Endothelial cell of umbilical vein (primary cell): ENCODE results near the gene BST2. TPM values are rescaled to one million over a fixed set of nuclear protein-coding genes. Genes with fewer than 3 reads are reported as not detected.

Experiments
- BruUV-seq: library from RNA; stranded (reverse); fragments of 400-500 nt; replicated peaks from 2 replicates; lab custom pipeline; 2021; lab: Mats Ljungman, UMichigan
- CTCF ChIA-PET: fragments of 300-600, 350-600 bp; sonication (Branson Sonifier 250); formaldehyde crosslinking; loops from one replicate; lab custom pipeline; 2021; ENCODE audit warnings: antibody characterized with exemption, inconsistent platforms; lab: Charles Lee
- POLR2A ChIA-PET: fragments of 300-600, 350-600 bp; sonication (Branson Sonifier 250); formaldehyde crosslinking; loops from one replicate; lab custom pipeline; 2021; ENCODE audit warnings: antibody characterized with exemption, inconsistent platforms; lab: Charles Lee
- DNase-seq: peaks from one replicate; pipeline ENCODE4 v3.0.0-alpha.2; 2011; ENCODE audit warnings: low read depth, low spot score
- FAIRE-seq: peaks from 2 replicates; lab custom pipeline; 2011; peaks lifted over from hg19 to GRCh38; lab: Jason Lieb, UNC
- H2AFZ ChIP-seq: 2 replicates; pipeline ENCODE4 v1.6.0; 2012; ENCODE audit warnings: low read depth, low read length, control low read depth, inconsistent platforms
- H3K27ac ChIP-seq: 2 replicates; pipeline ENCODE4 v1.5.1; 2011; ENCODE audit warnings: low read depth, mild to moderate bottlenecking, control low read depth, low read length, moderate library complexity; ENCODE audit not compliant: insufficient read depth
- H3K27me3 ChIP-seq, 2 experiments: 2 replicates each; pipeline versions ENCODE4 v1.6.0 to v1.6.1; 2011; ENCODE audit warnings: low read length in 2 of 2, mixed read lengths in 1 of 2; ENCODE audit not compliant: control insufficient read depth in 2 of 2, insufficient read depth in 2 of 2
- H3K36me3 ChIP-seq, 2 experiments: 2 replicates in 1 of 2; 3 replicates in 1 of 2; pipeline ENCODE4 v1.5.1; 2011; ENCODE audit warnings: low read length in 2 of 2, mild to moderate bottlenecking in 1 of 2, moderate library complexity in 1 of 2; ENCODE audit not compliant: control insufficient read depth in 2 of 2, insufficient read depth in 2 of 2; ENCODE audit errors: extremely low read depth in 1 of 2
- H3K4me1 ChIP-seq: 3 replicates; pipeline ENCODE4 v1.5.1; 2011; ENCODE audit warnings: mild to moderate bottlenecking, low read length; ENCODE audit not compliant: control insufficient read depth, insufficient read depth; ENCODE audit errors: extremely low read depth
- H3K4me2 ChIP-seq: 2 replicates; pipeline ENCODE4 v1.6.1; 2011; ENCODE audit warnings: low read length, control low read depth, mixed read lengths; ENCODE audit not compliant: insufficient read depth
- H3K4me3 ChIP-seq, 3 experiments: fragments of 200-600 bp in 1 of 3; sonication (generic), shearing (Covaris generic) in 1 of 3; replicated peaks in 1 of 3; 2 replicates each; pipeline ENCODE4 v1.5.1; 2011 to 2016; ENCODE audit warnings: control low read depth in 3 of 3, low read length in 3 of 3, mild to moderate bottlenecking in 2 of 3, inconsistent platforms in 1 of 3, low read depth in 1 of 3, moderate library complexity in 1 of 3; ENCODE audit not compliant: insufficient read depth in 1 of 3
- H3K79me2 ChIP-seq: 2 replicates; pipeline ENCODE4 v1.6.0; 2012; ENCODE audit warnings: low read length, inconsistent platforms; ENCODE audit not compliant: control insufficient read depth, insufficient read depth
- H3K9ac ChIP-seq: replicated peaks from 2 replicates; pipeline ENCODE3; 2011; ENCODE audit warnings: low read length, control low read depth; ENCODE audit not compliant: insufficient read depth; ENCODE audit errors: extremely low read depth
- H3K9me1 ChIP-seq: replicated peaks from 3 replicates; pipeline ENCODE4 v1.6.0; 2011; ENCODE audit warnings: mild to moderate bottlenecking, low read length; ENCODE audit not compliant: control insufficient read depth, insufficient read depth; ENCODE audit errors: extremely low read depth
- H3K9me3 ChIP-seq: replicated peaks from 2 replicates; pipeline ENCODE4 v1.5.1; 2012; ENCODE audit warnings: low read length, inconsistent platforms; ENCODE audit not compliant: control insufficient read depth, insufficient read depth
- H4K20me1 ChIP-seq: replicated peaks from 2 replicates; pipeline ENCODE3; 2011; ENCODE audit warnings: mild to moderate bottlenecking, low read length; ENCODE audit not compliant: control insufficient read depth, insufficient read depth; ENCODE audit errors: extremely low read depth
- EZH2 ChIP-seq: IDR thresholded peaks from 2 replicates; pipeline ENCODE4 v1.6.1; 2012; ENCODE audit warnings: borderline replicate concordance, low read depth, mild to moderate bottlenecking, moderate library complexity, low read length, inconsistent platforms; ENCODE audit not compliant: severe bottlenecking
- FOS ChIP-seq: IDR thresholded peaks from 2 replicates; pipeline ENCODE4 v1.6.1; 2011; ENCODE audit warnings: mild to moderate bottlenecking, low read length, moderate library complexity, borderline replicate concordance; ENCODE audit not compliant: insufficient read depth
- GATA2 ChIP-seq: IDR thresholded peaks from 2 replicates; pipeline ENCODE4 v1.7.0; 2011; ENCODE audit warnings: low read depth, mild to moderate bottlenecking, moderate library complexity, mixed read lengths, low read length; ENCODE audit not compliant: insufficient read length, insufficient read depth
- JUN ChIP-seq: IDR thresholded peaks from 2 replicates; pipeline ENCODE4 v1.6.1; 2011; ENCODE audit warnings: borderline replicate concordance, low read depth; ENCODE audit not compliant: insufficient read length, insufficient read depth
- MYC ChIP-seq: IDR thresholded peaks from one replicate; pipeline ENCODE4 v1.6.1; 2011; ENCODE audit warnings: mild to moderate bottlenecking, low read depth, low read length
- POLR2A ChIP-seq: IDR thresholded peaks from 2 replicates; pipeline ENCODE4 v1.6.1; 2012; ENCODE audit warnings: low read depth, mild to moderate bottlenecking, control low read depth, low read length
- POLR2AphosphoS5 ChIP-seq: IDR thresholded peaks from 2 replicates; pipeline ENCODE4 v1.6.1; 2012; ENCODE audit warnings: low read depth, mild to moderate bottlenecking, control low read depth, low read length, moderate library complexity; ENCODE audit not compliant: insufficient read depth
- dilution Hi-C: fragments of 300-500 bp; cut with MboI; formaldehyde crosslinking; loops from one replicate; pipeline ENCODE4 v1.15.0; 2019; ENCODE audit warnings: low sequenced_read_pairs; ENCODE audit not compliant: extremely low pct_ligation_motif_present
- intact Hi-C: fragments of 100-400 bp; cut with micrococcal nuclease; formaldehyde crosslinking; loops from one replicate; pipeline ENCODE4 v1.10.0; 2022
- polyA plus RNA-seq, 4 experiments: library from polyadenylated mRNA; depleted of rRNA in 3 of 4; stranded (reverse) in 3 of 4; unstranded in 1 of 4; fragments of >200 nt; gene quantifications; 2 replicates each; pipeline versions ENCODE4 v1.2.1 to v1.2.3, GENCODE V29; 2011 to 2012; ENCODE audit warnings: missing spikeins in 1 of 4
- total RNA-seq: library from RNA; stranded (reverse); gene quantifications from 2 replicates; pipeline ENCODE4 v1.2.3, GENCODE V29; 2021
- TF ChIP-seq, protein P1 (sequence below), 2 donors: IDR thresholded peaks; 1 replicate in 1 of 2; 2 replicates in 1 of 2; pipeline ENCODE4 v1.5.1; 2011; ENCODE audit warnings: low read length in 2 of 2, mild to moderate bottlenecking in 2 of 2, moderate library complexity in 2 of 2, control low read depth in 1 of 2, inconsistent platforms in 1 of 2, low read depth in 1 of 2; ENCODE audit not compliant: insufficient read depth in 1 of 2; ENCODE audit errors: extremely low read depth in 1 of 2
- TF ChIP-seq, protein P2 (sequence below): IDR thresholded peaks from 2 replicates; pipeline ENCODE4 v1.6.1; 2011; ENCODE audit not compliant: insufficient read depth, insufficient read length

BST2 gene
- total and polyA plus RNA-seq, 2 donors (not counting 3 experiments of a cell fraction or from before 2014, with no cell fraction given) = 21.2 to 146 TPM

DNA sequence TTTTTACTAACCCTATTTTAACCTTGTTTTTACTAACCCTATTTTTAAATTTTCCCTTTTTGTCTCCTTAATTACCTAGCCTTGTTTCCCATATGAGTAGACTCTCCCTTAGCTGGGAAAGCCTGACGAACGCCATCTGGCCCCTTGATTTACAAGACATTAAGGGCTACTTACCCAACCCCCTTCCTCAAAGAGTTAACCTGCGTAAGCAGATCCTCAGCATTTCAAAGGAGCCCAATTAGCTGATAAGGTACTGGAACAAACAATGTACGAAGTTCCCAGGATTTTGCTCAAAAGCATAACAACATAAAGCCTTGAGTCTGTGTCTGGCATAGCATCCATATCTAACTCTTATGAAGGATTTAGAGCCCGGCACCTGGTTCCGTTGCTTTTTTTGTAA is 9.7 kb upstream of the BST2 start:
- Histone ChIP-seq H3K36me3 (no peaks in the 10 kb centered on the region), H3K79me2 (no peaks in the 10 kb centered on the region), H2AFZ (no peak overlapping the region), H3K9me1 (no peaks in the 10 kb centered on the region), H4K20me1 (no peaks in the 10 kb centered on the region), H3K4me2 (no peak overlapping the region), H3K9ac (no peak overlapping the region), H3K4me3 (no peak overlapping the region), H3K4me1 (peaks cover 31% of the 10 kb centered on the region), H3K9me3 (no peaks in the 10 kb centered on the region), H3K27me3 (no peaks in the 10 kb centered on the region), H3K27ac (no peak overlapping the region)
- TF ChIP-seq FOS (no peak), POLR2AphosphoS5 (no peak), GATA2 (no peak), POLR2A (no peak), EZH2 (no peak), JUN (no peak), MYC (no peak)
- TF ChIP-seq, protein P1, sequence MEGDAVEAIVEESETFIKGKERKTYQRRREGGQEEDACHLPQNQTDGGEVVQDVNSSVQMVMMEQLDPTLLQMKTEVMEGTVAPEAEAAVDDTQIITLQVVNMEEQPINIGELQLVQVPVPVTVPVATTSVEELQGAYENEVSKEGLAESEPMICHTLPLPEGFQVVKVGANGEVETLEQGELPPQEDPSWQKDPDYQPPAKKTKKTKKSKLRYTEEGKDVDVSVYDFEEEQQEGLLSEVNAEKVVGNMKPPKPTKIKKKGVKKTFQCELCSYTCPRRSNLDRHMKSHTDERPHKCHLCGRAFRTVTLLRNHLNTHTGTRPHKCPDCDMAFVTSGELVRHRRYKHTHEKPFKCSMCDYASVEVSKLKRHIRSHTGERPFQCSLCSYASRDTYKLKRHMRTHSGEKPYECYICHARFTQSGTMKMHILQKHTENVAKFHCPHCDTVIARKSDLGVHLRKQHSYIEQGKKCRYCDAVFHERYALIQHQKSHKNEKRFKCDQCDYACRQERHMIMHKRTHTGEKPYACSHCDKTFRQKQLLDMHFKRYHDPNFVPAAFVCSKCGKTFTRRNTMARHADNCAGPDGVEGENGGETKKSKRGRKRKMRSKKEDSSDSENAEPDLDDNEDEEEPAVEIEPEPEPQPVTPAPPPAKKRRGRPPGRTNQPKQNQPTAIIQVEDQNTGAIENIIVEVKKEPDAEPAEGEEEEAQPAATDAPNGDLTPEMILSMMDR (IDR thresholded peaks at IDR 0.05; ENCODE audit: extremely low read depth in 1 of 2, insufficient read depth in 1 of 2, low read depth in 1 of 2, low read length in 2 of 2) = no peak
- TF ChIP-seq, protein P2, sequence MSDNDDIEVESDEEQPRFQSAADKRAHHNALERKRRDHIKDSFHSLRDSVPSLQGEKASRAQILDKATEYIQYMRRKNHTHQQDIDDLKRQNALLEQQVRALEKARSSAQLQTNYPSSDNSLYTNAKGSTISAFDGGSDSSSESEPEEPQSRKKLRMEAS = no peak
- DNase-seq (no peak), FAIRE-seq (no peak)
- CTCF ChIA-PET = interaction anchor here (1.4 kb wide), 1 partner anchor 26 kb away, joined by 3 read pairs; no protein-coding TSS in a partner anchor
- intact Hi-C loops (no loop called here), dilution Hi-C loops (no loop called here)
- no TSS peak for BruUV-seq
- POLR2A ChIA-PET = no interaction called here
